SH-SY5Y (cell line): ENCODE measurements around the gene SLC38A4.

Source experiments
- GATA2 ChIP-seq: IDR thresholded peaks from 2 replicates; pipeline ENCODE4 v1.6.1; 2011; ENCODE audit warnings: mild to moderate bottlenecking, low read depth, low read length
- GATA3 ChIP-seq: IDR thresholded peaks from 2 replicates; pipeline ENCODE4 v1.6.1; 2011; ENCODE audit warnings: low read depth, mild to moderate bottlenecking, low read length, moderate library complexity

GRCh38 chr12:46800160-46800559, 25.6 kb downstream of the SLC38A4 start:
- TF ChIP-seq GATA2 (no peak), GATA3 (no peak)
